B cell (primary cell): Measurements from ENCODE around the gene UBE4A. TPM values are rescaled to one million over a fixed set of nuclear protein-coding genes. Genes with fewer than 3 reads are reported as not detected.

Experiments used
- ATAC-seq: fragments of 200-7000 bp; cut with Tn5 transposase; one replicate; pipeline ENCODE4 v1.10.0; 2021; ENCODE audit warnings: low read depth, mild to moderate bottlenecking, moderate number of reproducible peaks, moderate library complexity
- CTCF ChIA-PET: fragments of 350-600 bp; sonication (Branson Sonifier 250); formaldehyde crosslinking; loops from one replicate; lab custom pipeline; 2021; ENCODE audit warnings: antibody characterized with exemption, inconsistent platforms; lab: Charles Lee
- POLR2A ChIA-PET: fragments of 350-600 bp; sonication (Branson Sonifier 250); formaldehyde crosslinking; loops from one replicate; lab custom pipeline; 2021; ENCODE audit warnings: antibody characterized with exemption; lab: Charles Lee
- DNase-seq: peaks from one replicate; pipeline ENCODE4 v3.0.0; 2013
- H2AFZ ChIP-seq: 2 replicates; pipeline ENCODE4 v1.6.1; 2012; ENCODE audit warnings: mild to moderate bottlenecking, low read depth, low read length; ENCODE audit not compliant: insufficient read depth, poor library complexity, severe bottlenecking
- H3K27ac ChIP-seq, 2 donors: 1 replicate in 1 of 2; 2 replicates in 1 of 2; pipeline ENCODE4 v1.5.1; 2012 to 2013; ENCODE audit warnings: low read length in 2 of 2, mild to moderate bottlenecking in 2 of 2, moderate library complexity in 1 of 2
- H3K27me3 ChIP-seq, 4 experiments: fragments of 200-600 bp in 1 of 4; sonication (generic) in 1 of 4; replicated peaks in 1 of 4; 1 replicate in 2 of 4; 2 replicates in 2 of 4; pipeline versions ENCODE4 v1.6.1 to v1.7.0; 2013 to 2016; ENCODE audit warnings: low read length in 3 of 4, mild to moderate bottlenecking in 2 of 4, mixed read lengths in 1 of 4, moderate library complexity in 1 of 4; ENCODE audit not compliant: insufficient read depth in 4 of 4, control insufficient read depth in 3 of 4; ENCODE audit errors: control extremely low read depth in 1 of 4
- H3K36me3 ChIP-seq, 2 experiments: replicated peaks in 1 of 2; 1 replicate in 1 of 2; 2 replicates in 1 of 2; pipeline versions ENCODE4 v1.6.1 to v1.7.1; 2013; ENCODE audit warnings: low read length in 1 of 2; ENCODE audit not compliant: insufficient read depth in 2 of 2, control insufficient read depth in 1 of 2; ENCODE audit errors: control extremely low read depth in 1 of 2, extremely low read depth in 1 of 2
- H3K4me1 ChIP-seq, 2 donors: fragments of 200-600 bp in 1 of 2; sonication (generic) in 1 of 2; 1 replicate in 1 of 2; 2 replicates in 1 of 2; pipeline versions ENCODE4 v1.5.1 to v1.6.1; 2013 to 2017; ENCODE audit warnings: low read length in 2 of 2; ENCODE audit not compliant: control insufficient read depth in 2 of 2, insufficient read depth in 2 of 2
- H3K4me2 ChIP-seq: replicated peaks from 2 replicates; pipeline ENCODE3; 2012; ENCODE audit warnings: mild to moderate bottlenecking, low read depth, low read length; ENCODE audit not compliant: poor library complexity, severe bottlenecking
- H3K4me3 ChIP-seq, 5 experiments: fragments of 200-600 bp in 1 of 5; sonication (generic) in 1 of 5; 1 replicate in 3 of 5; 2 replicates in 2 of 5; pipeline versions ENCODE4 v1.5.1 to v1.7.0; 2011 to 2016; ENCODE audit warnings: low read length in 4 of 5, mild to moderate bottlenecking in 4 of 5, low read depth in 2 of 5, control low read depth in 1 of 5, moderate library complexity in 1 of 5; ENCODE audit not compliant: insufficient read depth in 1 of 5; ENCODE audit errors: control extremely low read depth in 1 of 5, extremely low read depth in 1 of 5
- H3K79me2 ChIP-seq: fragments of 200-600 bp; sonication (generic); one replicate; pipeline ENCODE4 v1.6.0; 2016; ENCODE audit warnings: low read length; ENCODE audit not compliant: control insufficient read depth, insufficient read depth
- H3K9ac ChIP-seq: fragments of 200-600 bp; sonication (generic); 2 replicates; pipeline ENCODE4 v1.6.1; 2017; ENCODE audit warnings: mild to moderate bottlenecking, low read length, moderate library complexity
- H3K9me3 ChIP-seq, 3 donors: one replicate each; pipeline versions ENCODE4 v1.6.1 to v1.7.1; 2013; ENCODE audit warnings: low read length in 2 of 3; ENCODE audit not compliant: control insufficient read depth in 2 of 3, insufficient read depth in 1 of 3; ENCODE audit errors: control extremely low read depth in 1 of 3
- H4K20me1 ChIP-seq: 2 replicates; pipeline ENCODE4 v1.6.0; 2012; ENCODE audit warnings: mild to moderate bottlenecking, low read length; ENCODE audit not compliant: insufficient read depth, control insufficient read depth, poor library complexity, severe bottlenecking
- H3K27ac Mint-ChIP-seq: one replicate; pipeline ENCODE4 v1.8.0; 2021; ENCODE audit warnings: mixed read lengths
- H3K27me3 Mint-ChIP-seq: one replicate; pipeline ENCODE4 v1.8.0; 2021; ENCODE audit warnings: mixed read lengths
- H3K4me1 Mint-ChIP-seq: one replicate; pipeline ENCODE4 v1.8.0; 2021; ENCODE audit warnings: mixed read lengths
- H3K4me3 Mint-ChIP-seq: one replicate; pipeline ENCODE4 v1.8.0; 2021; ENCODE audit warnings: mixed read lengths
- H3K9me3 Mint-ChIP-seq: one replicate; pipeline ENCODE4 v1.8.0; 2022; ENCODE audit warnings: mixed read lengths; ENCODE audit not compliant: insufficient read depth
- EZH2 ChIP-seq: IDR thresholded peaks from 2 replicates; pipeline ENCODE4 v1.6.1; 2012; ENCODE audit warnings: borderline replicate concordance, low read depth, mild to moderate bottlenecking, moderate library complexity, low read length; ENCODE audit not compliant: insufficient read depth, poor library complexity, severe bottlenecking
- WGBS: methylation state at CpG from one replicate; pipeline ENCODE4 v1.1.5; 2013; ENCODE audit warnings: missing lambda C conversion rate; ENCODE audit not compliant: insufficient coverage; 5-methylcytosine and 5-hydroxymethylcytosine counted together
- intact Hi-C: fragments of 100-400 bp; cut with micrococcal nuclease; formaldehyde crosslinking; loops from one replicate; pipeline ENCODE4 v1.10.0; 2022
- polyA plus RNA-seq: library from polyadenylated mRNA; depleted of rRNA; stranded (reverse); fragments of >200 nt; gene quantifications from 2 replicates; pipeline ENCODE4 v1.2.3, GENCODE V29; 2012
- total RNA-seq, 2 donors: library from RNA; stranded (reverse); fragments of 120-200 nt in 1 of 2; gene quantifications; 1 replicate in 1 of 2; 2 replicates in 1 of 2; pipeline versions ENCODE4 v1.2.3 to v1.2.4, GENCODE V29; 2013 to 2022
- TF ChIP-seq, protein P1 (sequence below): fragments of 200-600 bp; IDR thresholded peaks from one replicate; pipeline ENCODE4 v1.8.0; 2022; ENCODE audit warnings: antibody characterized with exemption, mild to moderate bottlenecking

Gene UBE4A
- total and polyA plus RNA-seq, 2 donors (not counting 1 experiment from before 2014, with no cell fraction given): 14.7 to 37.3 TPM

DNA sequence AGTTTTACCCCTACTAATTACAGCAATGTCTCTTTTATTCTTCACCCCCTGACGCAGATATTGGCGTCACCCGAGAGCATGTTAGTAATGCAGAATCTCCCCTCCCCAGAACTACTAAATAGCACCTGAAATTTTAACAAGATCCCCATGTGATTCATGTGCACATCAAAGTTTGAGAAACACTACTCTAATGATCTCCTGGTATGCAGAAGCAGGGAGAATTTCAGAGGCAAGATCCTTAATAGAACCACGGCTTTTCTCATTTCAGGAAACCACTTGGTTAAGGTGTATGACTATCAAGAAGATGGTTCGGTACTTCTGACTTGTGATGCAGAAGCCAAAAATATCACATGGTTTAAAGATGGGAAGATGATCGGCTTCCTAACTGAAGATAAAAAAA, 9.9 kb upstream of the UBE4A start:
- H3K4me3 ChIP-seq: no peak overlapping the region
- intact Hi-C loops: no loop called here
- 68% methylated on average over 4 of the region's 6 CpGs for WGBS
- H4K20me1 ChIP-seq: no peaks in the 10 kb centered on the region
- H3K36me3 ChIP-seq: no peaks in the 10 kb centered on the region
- ChIA-PET CTCF (interaction anchor here (0.6 to 6.8 kb wide), 3 partner anchors 12 to 151 kb away, joined by 3 to 92 read pairs (median 45); no protein-coding TSS in a partner anchor), POLR2A (no interaction called here)
- H3K79me2 ChIP-seq: no peaks in the 10 kb centered on the region
- peaks cover 0 to 4% (median 2%) of the 10 kb centered on the region in 4 experiments for H3K27me3 ChIP-seq
- DNase-seq: no peak
- ATAC-seq: no peak
- H3K4me1 Mint-ChIP-seq: no peaks in the 10 kb centered on the region
- no peak overlapping the region for H3K4me2 ChIP-seq
- H3K4me3 Mint-ChIP-seq: no peak overlapping the region
- H3K9me3 ChIP-seq: no peaks in the 10 kb centered on the region
- no peak overlapping the region for H3K27ac ChIP-seq
- TF ChIP-seq, protein P1, sequence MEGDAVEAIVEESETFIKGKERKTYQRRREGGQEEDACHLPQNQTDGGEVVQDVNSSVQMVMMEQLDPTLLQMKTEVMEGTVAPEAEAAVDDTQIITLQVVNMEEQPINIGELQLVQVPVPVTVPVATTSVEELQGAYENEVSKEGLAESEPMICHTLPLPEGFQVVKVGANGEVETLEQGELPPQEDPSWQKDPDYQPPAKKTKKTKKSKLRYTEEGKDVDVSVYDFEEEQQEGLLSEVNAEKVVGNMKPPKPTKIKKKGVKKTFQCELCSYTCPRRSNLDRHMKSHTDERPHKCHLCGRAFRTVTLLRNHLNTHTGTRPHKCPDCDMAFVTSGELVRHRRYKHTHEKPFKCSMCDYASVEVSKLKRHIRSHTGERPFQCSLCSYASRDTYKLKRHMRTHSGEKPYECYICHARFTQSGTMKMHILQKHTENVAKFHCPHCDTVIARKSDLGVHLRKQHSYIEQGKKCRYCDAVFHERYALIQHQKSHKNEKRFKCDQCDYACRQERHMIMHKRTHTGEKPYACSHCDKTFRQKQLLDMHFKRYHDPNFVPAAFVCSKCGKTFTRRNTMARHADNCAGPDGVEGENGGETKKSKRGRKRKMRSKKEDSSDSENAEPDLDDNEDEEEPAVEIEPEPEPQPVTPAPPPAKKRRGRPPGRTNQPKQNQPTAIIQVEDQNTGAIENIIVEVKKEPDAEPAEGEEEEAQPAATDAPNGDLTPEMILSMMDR: no peak
- no peak for TF ChIP-seq EZH2
- H3K4me1 ChIP-seq: no peaks in the 10 kb centered on the region
- H3K9me3 Mint-ChIP-seq: no peaks in the 10 kb centered on the region
- H3K9ac ChIP-seq: no peak overlapping the region
- H3K27me3 Mint-ChIP-seq: peaks cover 31% of the 10 kb centered on the region
- no peak overlapping the region for H3K27ac Mint-ChIP-seq
- no peak overlapping the region for H2AFZ ChIP-seq

DNA sequence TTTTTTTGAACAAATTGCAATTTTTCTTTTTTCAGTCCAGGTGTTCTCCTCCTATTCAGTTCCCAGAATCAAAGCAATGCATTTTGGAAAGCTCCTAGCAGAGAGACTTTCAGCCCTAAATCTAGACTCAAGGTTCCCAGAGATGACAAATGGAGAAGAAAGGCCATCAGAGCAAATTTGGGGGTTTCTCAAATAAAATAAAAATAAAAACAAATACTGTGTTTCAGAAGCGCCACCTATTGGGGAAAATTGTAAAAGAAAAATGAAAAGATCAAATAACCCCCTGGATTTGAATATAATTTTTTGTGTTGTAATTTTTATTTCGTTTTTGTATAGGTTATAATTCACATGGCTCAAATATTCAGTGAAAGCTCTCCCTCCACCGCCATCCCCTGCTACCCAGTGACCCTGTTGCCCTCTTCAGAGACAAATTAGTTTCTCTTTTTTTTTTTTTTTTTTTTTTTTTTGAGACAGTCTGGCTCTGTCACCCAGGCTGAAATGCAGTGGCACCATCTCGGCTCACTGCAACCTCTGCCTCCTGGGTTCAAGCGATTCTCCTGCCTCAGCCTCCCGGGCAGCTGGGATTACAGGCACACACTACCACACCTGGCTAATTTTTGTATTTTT, 6.2 kb upstream of the UBE4A start:
- no peak overlapping the region for H3K9ac ChIP-seq
- ChIA-PET CTCF (interaction anchor here (0.7 to 6.8 kb wide), 16 partner anchors 10 to 160 kb away, joined by 3 to 92 read pairs (median 4); partner anchors contain the start of gene CD3D), POLR2A (interaction anchor here (0.7 kb wide), 1 partner anchor 57 kb away, joined by 5 read pairs; no protein-coding TSS in a partner anchor)
- H3K27me3 ChIP-seq: peaks cover 0 to 3% (median 0%) of the 10 kb centered on the region in 4 experiments
- no peaks in the 10 kb centered on the region for H3K4me1 Mint-ChIP-seq
- H3K36me3 ChIP-seq: no peaks in the 10 kb centered on the region
- no peak overlapping the region for H3K4me3 Mint-ChIP-seq
- H3K27ac Mint-ChIP-seq: no peak overlapping the region
- no peak overlapping the region for H3K27ac ChIP-seq
- no peaks in the 10 kb centered on the region for H4K20me1 ChIP-seq
- TF ChIP-seq EZH2: no peak
- TF ChIP-seq, protein P1: peak; percentile 83
- ATAC-seq (no peak), DNase-seq (peak; percentile 64)
- no peak overlapping the region for H3K4me3 ChIP-seq
- peaks cover 20% of the 10 kb centered on the region for H3K27me3 Mint-ChIP-seq
- H3K79me2 ChIP-seq: no peaks in the 10 kb centered on the region
- H3K4me1 ChIP-seq: no peaks in the 10 kb centered on the region
- intact Hi-C loops: loop anchor here (1.0 kb wide), 3 partner anchors 57 to 208 kb away; no protein-coding TSS in a partner anchor
- WGBS: 0% methylated on average over 1 of the region's 6 CpGs
- no peaks in the 10 kb centered on the region for H3K9me3 ChIP-seq
- H3K4me2 ChIP-seq: no peak overlapping the region
- no peak overlapping the region for H2AFZ ChIP-seq
- no peaks in the 10 kb centered on the region for H3K9me3 Mint-ChIP-seq
